D721Med (cell line): ENCODE measurements around the gene PUS10.

ENCODE experiments used
- DNase-seq: peaks from one replicate; pipeline ENCODE4 v3.0.0; 2011; ENCODE audit warnings: low spot score; ENCODE audit not compliant: insufficient read length
- FAIRE-seq: peaks from 2 replicates; lab custom pipeline; 2011; peaks lifted over from hg19 to GRCh38; lab: Jason Lieb, UNC
- TF ChIP-seq, protein P1 (sequence below): IDR thresholded peaks from 2 replicates; pipeline ENCODE4 v1.5.1; 2012; ENCODE audit warnings: mild to moderate bottlenecking, control low read depth; ENCODE audit not compliant: insufficient read depth; ENCODE audit errors: missing control alignments

PUS10 gene

DNA sequence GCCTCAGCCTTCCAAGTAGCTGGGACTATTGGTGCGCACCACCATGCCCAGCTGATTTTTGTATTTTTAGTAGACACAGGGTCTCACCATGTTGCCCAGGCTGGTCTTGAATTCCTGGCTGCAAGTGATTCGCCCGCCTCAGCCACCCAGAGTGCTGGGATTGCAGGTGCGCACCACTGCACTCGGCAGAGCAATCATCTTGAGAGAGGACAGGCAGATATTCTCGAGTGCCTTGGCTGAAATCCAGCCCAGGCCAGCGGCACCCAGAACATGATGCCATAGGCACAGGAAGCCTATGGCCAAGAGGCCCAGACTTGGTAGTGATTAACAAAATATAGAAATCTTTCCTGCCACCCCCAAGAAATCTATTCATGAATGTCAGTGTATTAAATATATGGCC is 58.6 kb downstream of the PUS10 start:
- TF ChIP-seq, protein P1, sequence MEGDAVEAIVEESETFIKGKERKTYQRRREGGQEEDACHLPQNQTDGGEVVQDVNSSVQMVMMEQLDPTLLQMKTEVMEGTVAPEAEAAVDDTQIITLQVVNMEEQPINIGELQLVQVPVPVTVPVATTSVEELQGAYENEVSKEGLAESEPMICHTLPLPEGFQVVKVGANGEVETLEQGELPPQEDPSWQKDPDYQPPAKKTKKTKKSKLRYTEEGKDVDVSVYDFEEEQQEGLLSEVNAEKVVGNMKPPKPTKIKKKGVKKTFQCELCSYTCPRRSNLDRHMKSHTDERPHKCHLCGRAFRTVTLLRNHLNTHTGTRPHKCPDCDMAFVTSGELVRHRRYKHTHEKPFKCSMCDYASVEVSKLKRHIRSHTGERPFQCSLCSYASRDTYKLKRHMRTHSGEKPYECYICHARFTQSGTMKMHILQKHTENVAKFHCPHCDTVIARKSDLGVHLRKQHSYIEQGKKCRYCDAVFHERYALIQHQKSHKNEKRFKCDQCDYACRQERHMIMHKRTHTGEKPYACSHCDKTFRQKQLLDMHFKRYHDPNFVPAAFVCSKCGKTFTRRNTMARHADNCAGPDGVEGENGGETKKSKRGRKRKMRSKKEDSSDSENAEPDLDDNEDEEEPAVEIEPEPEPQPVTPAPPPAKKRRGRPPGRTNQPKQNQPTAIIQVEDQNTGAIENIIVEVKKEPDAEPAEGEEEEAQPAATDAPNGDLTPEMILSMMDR = no peak
- FAIRE-seq = no peak
- no peak for DNase-seq

DNA sequence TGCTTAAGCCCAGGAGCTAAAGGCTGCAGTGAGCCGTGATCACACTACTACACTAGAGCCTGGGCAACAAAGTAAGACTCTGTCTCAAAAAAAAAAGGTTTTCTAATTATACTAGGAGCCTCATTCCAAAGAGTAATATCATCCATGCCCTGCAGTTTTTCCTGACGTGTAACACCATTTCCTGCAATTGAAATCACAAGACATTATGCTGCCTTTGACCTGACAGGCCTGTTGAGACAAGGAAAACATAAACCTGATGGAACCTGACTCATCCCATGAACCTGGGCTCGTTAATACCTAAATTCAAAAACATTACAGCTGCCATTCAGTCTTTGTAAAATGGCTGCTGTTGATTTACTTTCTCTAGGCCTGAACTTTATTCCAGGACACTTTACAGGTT is 59.3 kb downstream of the PUS10 start:
- TF ChIP-seq, protein P1 = no peak
- FAIRE-seq (no peak), DNase-seq (no peak)

DNA sequence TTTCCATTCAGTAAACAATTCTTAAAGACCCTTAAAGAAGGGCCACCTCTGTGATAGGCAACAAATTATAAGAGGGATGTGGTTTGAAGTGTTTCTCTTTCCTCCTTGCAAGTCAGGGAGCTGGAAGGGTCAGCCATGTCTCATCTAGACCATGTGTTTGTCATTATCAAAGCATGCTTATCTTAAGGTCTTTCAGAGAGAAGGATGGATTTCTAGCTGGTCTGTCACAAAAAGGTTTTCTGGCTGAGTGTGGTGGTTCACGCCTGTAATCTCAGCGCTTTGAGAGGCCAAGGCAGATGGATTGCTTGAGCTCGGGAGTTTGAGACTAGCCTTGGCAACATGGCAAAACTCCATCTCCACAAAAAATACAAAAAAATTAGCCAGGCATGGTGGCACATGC is 59.7 kb downstream of the PUS10 start:
- FAIRE-seq (no peak), DNase-seq (no peak)
- TF ChIP-seq, protein P1 = no peak

DNA sequence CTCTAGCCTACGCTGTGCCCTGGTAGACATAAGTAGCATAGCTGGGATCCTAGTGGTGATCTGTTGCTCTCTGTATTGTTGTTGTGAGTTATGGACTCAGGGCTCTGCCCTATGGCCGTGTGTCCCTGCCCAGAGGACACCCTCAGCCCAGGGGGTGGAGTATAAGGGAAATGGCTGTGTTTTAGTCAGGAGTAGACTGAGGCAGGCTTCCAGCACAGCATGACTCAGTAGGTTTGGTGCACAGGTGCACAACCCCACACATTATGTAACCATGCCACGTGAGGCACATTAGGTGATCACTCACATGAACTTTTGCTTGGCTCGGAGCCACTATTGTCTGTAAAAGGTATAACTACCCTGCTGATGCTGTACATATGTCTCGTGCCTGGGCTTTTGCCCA is 60.4 kb downstream of the PUS10 start:
- DNase-seq = no peak
- TF ChIP-seq, protein P1 = no peak
- no peak for FAIRE-seq

DNA sequence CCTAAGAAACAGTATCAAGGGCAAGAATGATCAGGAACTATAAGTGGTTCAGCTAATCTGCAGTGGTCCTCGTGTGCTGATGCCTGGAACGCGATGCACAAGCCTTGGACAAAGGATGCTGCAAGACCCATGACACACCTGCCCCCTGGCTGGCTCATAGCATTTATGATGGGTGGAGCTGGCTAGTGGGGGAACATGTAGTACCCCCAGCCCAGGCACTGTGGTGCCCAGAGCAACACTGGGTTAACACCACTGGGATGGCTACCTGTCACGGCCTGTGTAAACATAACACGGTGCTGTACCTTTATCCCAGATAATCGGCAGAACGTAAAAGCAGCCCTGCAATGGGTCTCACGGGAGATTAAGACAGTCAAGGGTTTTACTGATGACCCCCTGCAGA is 60.8 kb downstream of the PUS10 start:
- TF ChIP-seq, protein P1 = no peak
- no peak for FAIRE-seq

DNA sequence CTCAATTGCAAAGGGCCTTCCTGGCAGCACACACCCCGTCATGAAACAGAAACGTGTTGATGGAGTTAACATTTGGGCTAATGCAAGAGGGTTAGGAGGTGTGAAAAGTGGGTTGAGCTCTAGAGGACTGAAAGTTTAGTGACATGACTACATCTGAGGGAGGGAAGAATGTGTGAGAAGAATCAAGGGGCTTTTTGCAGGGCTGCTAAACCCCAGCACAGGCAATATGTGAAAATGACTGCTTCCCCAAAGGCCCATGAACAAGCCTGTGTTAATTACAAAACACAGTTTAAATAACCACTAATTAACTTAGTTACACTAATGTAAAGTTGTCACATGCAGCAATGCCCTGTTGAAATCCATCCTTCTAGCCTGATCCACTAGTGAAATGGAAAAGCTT is 63.9 kb downstream of the PUS10 start:
- TF ChIP-seq, protein P1 = no peak
- DNase-seq (no peak), FAIRE-seq (no peak)

More for the DNA sequence above, 60.8 kb downstream of the PUS10 start:
- no peak for DNase-seq

DNA sequence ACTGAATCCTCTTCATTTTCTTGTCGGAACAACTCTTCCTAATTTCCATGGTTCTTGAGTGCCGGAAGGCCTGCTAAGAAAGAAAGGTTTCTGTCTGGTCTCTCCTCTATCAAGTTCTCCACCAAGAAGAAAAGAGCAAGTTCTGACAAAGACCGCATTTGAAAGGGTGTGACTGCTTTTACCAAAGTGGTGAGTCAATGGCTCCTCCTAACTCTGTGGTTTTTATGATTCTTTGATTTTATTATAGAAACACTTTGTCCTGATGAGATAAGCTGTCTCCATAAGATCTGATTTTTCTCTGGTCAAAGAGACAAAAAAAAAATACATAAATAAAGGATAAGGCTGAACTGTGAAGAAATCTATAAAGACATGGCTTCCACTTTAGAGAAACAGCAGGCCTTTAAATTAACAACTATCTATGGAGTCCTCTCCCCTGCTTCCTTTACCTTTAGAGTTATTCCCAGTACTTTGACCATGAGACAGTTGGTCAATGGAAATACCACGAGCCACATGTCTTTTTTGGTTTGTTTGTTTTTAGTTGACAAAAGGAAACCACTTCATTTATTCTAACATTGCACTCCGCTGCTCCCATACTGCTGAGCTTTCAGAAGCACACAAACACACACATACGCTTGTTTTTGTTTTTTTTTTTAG is 69.0 kb downstream of the PUS10 start:
- no peak for DNase-seq
- TF ChIP-seq, protein P1 = no peak
- FAIRE-seq = no peak
